ENCODE results near the gene ZNF423.

- TF ChIP-seq SP2 (IDR thresholded peaks at IDR 0.05; ENCODE audit: extremely low read depth, low read depth, low read length, poor library complexity, severe bottlenecking) (no peak), POLR2A (conservative IDR thresholded peaks at IDR 0.05) (no peak), SRSF9 (IDR thresholded peaks at IDR 0.05; ENCODE audit: borderline replicate concordance, low read depth, low read length) (no peak), PHF8 (IDR thresholded peaks at IDR 0.05; ENCODE audit: borderline replicate concordance, low read length) (no peak), CTCF (IDR thresholded peaks at IDR 0.05 in 2 of 3, conservative IDR thresholded peaks at IDR 0.05 in 1 of 3; ENCODE audit: insufficient read depth in 2 of 3, low read depth in 1 of 3, low read length in 3 of 3) (no peak), ATF1 (CRISPR knock-in tag; IDR thresholded peaks at IDR 0.05) (no peak), ATF1 (tag; IDR thresholded peaks at IDR 0.05) (no peak), GATAD2B (IDR thresholded peaks at IDR 0.05; ENCODE audit: borderline replicate concordance) (no peak), RBBP5 (IDR thresholded peaks at IDR 0.05; ENCODE audit: borderline replicate concordance, insufficient read depth, low read length, poor library complexity, severe bottlenecking) (no peak), CHD2 (IDR thresholded peaks at IDR 0.05; ENCODE audit: low read depth, low read length) (no peak)
- TF ChIP-seq, protein P1, sequence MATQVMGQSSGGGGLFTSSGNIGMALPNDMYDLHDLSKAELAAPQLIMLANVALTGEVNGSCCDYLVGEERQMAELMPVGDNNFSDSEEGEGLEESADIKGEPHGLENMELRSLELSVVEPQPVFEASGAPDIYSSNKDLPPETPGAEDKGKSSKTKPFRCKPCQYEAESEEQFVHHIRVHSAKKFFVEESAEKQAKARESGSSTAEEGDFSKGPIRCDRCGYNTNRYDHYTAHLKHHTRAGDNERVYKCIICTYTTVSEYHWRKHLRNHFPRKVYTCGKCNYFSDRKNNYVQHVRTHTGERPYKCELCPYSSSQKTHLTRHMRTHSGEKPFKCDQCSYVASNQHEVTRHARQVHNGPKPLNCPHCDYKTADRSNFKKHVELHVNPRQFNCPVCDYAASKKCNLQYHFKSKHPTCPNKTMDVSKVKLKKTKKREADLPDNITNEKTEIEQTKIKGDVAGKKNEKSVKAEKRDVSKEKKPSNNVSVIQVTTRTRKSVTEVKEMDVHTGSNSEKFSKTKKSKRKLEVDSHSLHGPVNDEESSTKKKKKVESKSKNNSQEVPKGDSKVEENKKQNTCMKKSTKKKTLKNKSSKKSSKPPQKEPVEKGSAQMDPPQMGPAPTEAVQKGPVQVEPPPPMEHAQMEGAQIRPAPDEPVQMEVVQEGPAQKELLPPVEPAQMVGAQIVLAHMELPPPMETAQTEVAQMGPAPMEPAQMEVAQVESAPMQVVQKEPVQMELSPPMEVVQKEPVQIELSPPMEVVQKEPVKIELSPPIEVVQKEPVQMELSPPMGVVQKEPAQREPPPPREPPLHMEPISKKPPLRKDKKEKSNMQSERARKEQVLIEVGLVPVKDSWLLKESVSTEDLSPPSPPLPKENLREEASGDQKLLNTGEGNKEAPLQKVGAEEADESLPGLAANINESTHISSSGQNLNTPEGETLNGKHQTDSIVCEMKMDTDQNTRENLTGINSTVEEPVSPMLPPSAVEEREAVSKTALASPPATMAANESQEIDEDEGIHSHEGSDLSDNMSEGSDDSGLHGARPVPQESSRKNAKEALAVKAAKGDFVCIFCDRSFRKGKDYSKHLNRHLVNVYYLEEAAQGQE (IDR thresholded peaks at IDR 0.05; ENCODE audit: borderline replicate concordance), result no peak
- TF ChIP-seq, protein P1 (CRISPR knock-in tag; IDR thresholded peaks at IDR 0.05; ENCODE audit: low read depth), result no peak
These were observed 397.1 kb downstream of the ZNF423 start for GRCh38 chr16:49458656-49459445.
